Measurements from ENCODE around the gene FLVCR2. TPM values are rescaled to one million over a fixed set of nuclear protein-coding genes. Genes with fewer than 3 reads are reported as not detected.

FLVCR2 gene
- total and polyA plus RNA-seq, 2 experiments from 2014 or later, result 1.4 to 3.1 TPM

DNA sequence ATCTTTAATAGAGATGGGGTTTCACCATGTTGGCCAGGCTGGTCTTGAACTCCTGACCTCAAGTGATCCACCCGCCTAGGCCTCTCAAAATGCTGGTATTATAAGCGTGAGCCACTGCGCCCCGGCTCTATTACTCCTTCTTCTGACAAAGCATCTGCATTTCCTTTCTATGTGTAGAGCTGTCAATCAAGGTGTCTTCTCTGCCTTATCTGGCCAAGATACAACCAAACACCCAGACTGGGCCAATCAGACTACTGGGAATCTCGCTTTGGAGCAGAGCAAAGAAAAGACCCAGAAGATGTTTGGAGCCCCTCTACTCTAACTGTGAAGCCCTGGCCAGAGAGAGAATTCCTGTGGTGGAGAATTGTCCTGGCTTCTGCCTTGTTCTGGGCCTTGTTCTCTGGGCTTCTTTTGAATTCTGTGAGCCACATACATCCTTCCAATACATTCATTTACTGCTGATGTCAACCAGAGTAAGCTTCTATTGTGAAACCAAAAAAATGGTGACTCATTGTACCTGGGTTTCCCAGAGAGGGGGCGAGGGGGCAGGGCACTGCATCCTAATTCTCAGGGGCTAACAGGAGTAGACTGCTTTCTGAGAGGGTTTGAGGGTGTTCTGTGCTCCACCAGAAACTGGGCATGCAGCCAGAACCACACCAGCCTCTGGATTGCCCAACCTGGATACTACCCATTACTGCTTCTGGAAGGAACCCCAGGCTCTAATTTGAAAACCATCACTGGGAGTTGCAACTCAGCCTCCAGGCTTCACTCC is 18.8 kb upstream of the FLVCR2 start:
- no peak overlapping the region for H3K4me2 ChIP-seq
- ATAC-seq (no peak), DNase-seq (ENCODE audit: low spot score) (no peak)
- H3K36me3 ChIP-seq (ENCODE audit: insufficient read depth), result no peaks in the 10 kb centered on the region
- H3K4me1 ChIP-seq (ENCODE audit: insufficient read depth), result peaks cover 6% of the 10 kb centered on the region; the same call in 1 of the 2 replicates
- no peak overlapping the region for H3K27ac Mint-ChIP-seq
- no peak overlapping the region for H3K4me3 ChIP-seq
- peaks cover 6% of the 10 kb centered on the region for H3K27me3 Mint-ChIP-seq (ENCODE audit: insufficient read depth, low read depth, poor library complexity)
- H3K36me3 Mint-ChIP-seq (ENCODE audit: low read depth), result no peaks in the 10 kb centered on the region
- H3K9me3 Mint-ChIP-seq, result peaks cover 14% of the 10 kb centered on the region
- no peaks in the 10 kb centered on the region for H3K27me3 ChIP-seq (ENCODE audit: insufficient read depth)
- no peak overlapping the region for H3K27ac ChIP-seq (ENCODE audit: low read depth)
- no peak for TF ChIP-seq EZH2phosphoT487 (IDR thresholded peaks at IDR 0.05; ENCODE audit: unreplicated experiment)
- no peak for TF ChIP-seq ZNF331 (CRISPR knock-in tag; IDR thresholded peaks at IDR 0.05; ENCODE audit: low read depth)
- no peak for TF ChIP-seq EZH2 (IDR thresholded peaks at IDR 0.05; ENCODE audit: low read depth, unreplicated experiment)
- TF ChIP-seq CREB1 (CRISPR knock-in tag; IDR thresholded peaks at IDR 0.05; ENCODE audit: low read depth), result no peak
- no peak for TF ChIP-seq STAT1 (IDR thresholded peaks at IDR 0.05; ENCODE audit: unreplicated experiment)
- TF ChIP-seq, protein P1, sequence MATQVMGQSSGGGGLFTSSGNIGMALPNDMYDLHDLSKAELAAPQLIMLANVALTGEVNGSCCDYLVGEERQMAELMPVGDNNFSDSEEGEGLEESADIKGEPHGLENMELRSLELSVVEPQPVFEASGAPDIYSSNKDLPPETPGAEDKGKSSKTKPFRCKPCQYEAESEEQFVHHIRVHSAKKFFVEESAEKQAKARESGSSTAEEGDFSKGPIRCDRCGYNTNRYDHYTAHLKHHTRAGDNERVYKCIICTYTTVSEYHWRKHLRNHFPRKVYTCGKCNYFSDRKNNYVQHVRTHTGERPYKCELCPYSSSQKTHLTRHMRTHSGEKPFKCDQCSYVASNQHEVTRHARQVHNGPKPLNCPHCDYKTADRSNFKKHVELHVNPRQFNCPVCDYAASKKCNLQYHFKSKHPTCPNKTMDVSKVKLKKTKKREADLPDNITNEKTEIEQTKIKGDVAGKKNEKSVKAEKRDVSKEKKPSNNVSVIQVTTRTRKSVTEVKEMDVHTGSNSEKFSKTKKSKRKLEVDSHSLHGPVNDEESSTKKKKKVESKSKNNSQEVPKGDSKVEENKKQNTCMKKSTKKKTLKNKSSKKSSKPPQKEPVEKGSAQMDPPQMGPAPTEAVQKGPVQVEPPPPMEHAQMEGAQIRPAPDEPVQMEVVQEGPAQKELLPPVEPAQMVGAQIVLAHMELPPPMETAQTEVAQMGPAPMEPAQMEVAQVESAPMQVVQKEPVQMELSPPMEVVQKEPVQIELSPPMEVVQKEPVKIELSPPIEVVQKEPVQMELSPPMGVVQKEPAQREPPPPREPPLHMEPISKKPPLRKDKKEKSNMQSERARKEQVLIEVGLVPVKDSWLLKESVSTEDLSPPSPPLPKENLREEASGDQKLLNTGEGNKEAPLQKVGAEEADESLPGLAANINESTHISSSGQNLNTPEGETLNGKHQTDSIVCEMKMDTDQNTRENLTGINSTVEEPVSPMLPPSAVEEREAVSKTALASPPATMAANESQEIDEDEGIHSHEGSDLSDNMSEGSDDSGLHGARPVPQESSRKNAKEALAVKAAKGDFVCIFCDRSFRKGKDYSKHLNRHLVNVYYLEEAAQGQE (IDR thresholded peaks at IDR 0.05; ENCODE audit: unreplicated experiment), result no peak
- no peak for TF ChIP-seq POLR2AphosphoS5 (IDR thresholded peaks at IDR 0.05; ENCODE audit: low read depth)
- TF ChIP-seq, protein P2, sequence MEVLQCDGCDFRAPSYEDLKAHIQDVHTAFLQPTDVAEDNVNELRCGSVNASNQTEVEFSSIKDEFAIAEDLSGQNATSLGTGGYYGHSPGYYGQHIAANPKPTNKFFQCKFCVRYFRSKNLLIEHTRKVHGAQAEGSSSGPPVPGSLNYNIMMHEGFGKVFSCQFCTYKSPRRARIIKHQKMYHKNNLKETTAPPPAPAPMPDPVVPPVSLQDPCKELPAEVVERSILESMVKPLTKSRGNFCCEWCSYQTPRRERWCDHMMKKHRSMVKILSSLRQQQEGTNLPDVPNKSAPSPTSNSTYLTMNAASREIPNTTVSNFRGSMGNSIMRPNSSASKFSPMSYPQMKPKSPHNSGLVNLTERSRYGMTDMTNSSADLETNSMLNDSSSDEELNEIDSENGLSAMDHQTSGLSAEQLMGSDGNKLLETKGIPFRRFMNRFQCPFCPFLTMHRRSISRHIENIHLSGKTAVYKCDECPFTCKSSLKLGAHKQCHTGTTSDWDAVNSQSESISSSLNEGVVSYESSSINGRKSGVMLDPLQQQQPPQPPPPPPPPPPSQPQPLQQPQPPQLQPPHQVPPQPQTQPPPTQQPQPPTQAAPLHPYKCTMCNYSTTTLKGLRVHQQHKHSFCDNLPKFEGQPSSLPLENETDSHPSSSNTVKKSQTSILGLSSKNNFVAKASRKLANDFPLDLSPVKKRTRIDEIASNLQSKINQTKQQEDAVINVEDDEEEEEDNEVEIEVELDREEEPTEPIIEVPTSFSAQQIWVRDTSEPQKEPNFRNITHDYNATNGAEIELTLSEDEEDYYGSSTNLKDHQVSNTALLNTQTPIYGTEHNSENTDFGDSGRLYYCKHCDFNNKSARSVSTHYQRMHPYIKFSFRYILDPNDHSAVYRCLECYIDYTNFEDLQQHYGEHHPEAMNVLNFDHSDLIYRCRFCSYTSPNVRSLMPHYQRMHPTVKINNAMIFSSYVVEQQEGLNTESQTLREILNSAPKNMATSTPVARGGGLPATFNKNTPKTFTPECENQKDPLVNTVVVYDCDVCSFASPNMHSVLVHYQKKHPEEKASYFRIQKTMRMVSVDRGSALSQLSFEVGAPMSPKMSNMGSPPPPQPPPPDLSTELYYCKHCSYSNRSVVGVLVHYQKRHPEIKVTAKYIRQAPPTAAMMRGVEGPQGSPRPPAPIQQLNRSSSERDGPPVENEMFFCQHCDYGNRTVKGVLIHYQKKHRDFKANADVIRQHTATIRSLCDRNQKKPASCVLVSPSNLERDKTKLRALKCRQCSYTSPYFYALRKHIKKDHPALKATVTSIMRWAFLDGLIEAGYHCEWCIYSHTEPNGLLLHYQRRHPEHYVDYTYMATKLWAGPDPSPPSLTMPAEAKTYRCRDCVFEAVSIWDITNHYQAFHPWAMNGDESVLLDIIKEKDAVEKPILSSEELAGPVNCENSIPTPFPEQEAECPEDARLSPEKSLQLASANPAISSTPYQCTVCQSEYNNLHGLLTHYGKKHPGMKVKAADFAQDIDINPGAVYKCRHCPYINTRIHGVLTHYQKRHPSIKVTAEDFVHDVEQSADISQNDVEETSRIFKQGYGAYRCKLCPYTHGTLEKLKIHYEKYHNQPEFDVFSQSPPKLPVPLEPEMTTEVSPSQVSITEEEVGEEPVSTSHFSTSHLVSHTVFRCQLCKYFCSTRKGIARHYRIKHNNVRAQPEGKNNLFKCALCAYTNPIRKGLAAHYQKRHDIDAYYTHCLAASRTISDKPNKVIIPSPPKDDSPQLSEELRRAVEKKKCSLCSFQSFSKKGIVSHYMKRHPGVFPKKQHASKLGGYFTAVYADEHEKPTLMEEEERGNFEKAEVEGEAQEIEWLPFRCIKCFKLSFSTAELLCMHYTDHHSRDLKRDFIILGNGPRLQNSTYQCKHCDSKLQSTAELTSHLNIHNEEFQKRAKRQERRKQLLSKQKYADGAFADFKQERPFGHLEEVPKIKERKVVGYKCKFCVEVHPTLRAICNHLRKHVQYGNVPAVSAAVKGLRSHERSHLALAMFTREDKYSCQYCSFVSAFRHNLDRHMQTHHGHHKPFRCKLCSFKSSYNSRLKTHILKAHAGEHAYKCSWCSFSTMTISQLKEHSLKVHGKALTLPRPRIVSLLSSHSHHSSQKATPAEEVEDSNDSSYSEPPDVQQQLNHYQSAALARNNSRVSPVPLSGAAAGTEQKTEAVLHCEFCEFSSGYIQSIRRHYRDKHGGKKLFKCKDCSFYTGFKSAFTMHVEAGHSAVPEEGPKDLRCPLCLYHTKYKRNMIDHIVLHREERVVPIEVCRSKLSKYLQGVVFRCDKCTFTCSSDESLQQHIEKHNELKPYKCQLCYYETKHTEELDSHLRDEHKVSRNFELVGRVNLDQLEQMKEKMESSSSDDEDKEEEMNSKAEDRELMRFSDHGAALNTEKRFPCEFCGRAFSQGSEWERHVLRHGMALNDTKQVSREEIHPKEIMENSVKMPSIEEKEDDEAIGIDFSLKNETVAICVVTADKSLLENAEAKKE (CRISPR knock-in tag; IDR thresholded peaks at IDR 0.05), result no peak
- TF ChIP-seq, protein P3, sequence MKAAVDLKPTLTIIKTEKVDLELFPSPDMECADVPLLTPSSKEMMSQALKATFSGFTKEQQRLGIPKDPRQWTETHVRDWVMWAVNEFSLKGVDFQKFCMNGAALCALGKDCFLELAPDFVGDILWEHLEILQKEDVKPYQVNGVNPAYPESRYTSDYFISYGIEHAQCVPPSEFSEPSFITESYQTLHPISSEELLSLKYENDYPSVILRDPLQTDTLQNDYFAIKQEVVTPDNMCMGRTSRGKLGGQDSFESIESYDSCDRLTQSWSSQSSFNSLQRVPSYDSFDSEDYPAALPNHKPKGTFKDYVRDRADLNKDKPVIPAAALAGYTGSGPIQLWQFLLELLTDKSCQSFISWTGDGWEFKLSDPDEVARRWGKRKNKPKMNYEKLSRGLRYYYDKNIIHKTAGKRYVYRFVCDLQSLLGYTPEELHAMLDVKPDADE (IDR thresholded peaks at IDR 0.05), result no peak
- TF ChIP-seq ZNF114 (CRISPR knock-in tag; IDR thresholded peaks at IDR 0.05), result no peak
- TF ChIP-seq, protein P4, sequence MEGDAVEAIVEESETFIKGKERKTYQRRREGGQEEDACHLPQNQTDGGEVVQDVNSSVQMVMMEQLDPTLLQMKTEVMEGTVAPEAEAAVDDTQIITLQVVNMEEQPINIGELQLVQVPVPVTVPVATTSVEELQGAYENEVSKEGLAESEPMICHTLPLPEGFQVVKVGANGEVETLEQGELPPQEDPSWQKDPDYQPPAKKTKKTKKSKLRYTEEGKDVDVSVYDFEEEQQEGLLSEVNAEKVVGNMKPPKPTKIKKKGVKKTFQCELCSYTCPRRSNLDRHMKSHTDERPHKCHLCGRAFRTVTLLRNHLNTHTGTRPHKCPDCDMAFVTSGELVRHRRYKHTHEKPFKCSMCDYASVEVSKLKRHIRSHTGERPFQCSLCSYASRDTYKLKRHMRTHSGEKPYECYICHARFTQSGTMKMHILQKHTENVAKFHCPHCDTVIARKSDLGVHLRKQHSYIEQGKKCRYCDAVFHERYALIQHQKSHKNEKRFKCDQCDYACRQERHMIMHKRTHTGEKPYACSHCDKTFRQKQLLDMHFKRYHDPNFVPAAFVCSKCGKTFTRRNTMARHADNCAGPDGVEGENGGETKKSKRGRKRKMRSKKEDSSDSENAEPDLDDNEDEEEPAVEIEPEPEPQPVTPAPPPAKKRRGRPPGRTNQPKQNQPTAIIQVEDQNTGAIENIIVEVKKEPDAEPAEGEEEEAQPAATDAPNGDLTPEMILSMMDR (conservative IDR thresholded peaks at IDR 0.05; ENCODE audit: low read depth in 2 of 2), result no peak
- no peak for TF ChIP-seq JUNB (IDR thresholded peaks at IDR 0.05; ENCODE audit: unreplicated experiment)
- no peak for TF ChIP-seq NANOG (IDR thresholded peaks at IDR 0.05; ENCODE audit: borderline replicate concordance)
- peaks cover 14% of the 10 kb centered on the region for H3K4me1 Mint-ChIP-seq
- no peak overlapping the region for H3K4me3 Mint-ChIP-seq
- no peaks in the 10 kb centered on the region for H3K79me2 ChIP-seq (replicated peaks; ENCODE audit: insufficient read depth)
- H3K9me2 ChIP-seq (ENCODE audit: insufficient read depth), result no peaks in the 10 kb centered on the region
- no peak overlapping the region for H2AFZ ChIP-seq
- no peaks in the 10 kb centered on the region for H4K20me1 ChIP-seq (replicated peaks; ENCODE audit: insufficient read depth)
- H3F3A ChIP-seq (replicated peaks; ENCODE audit: low read depth), result no peaks in the 10 kb centered on the region
